Measurements from ENCODE around the gene SLC26A6. TPM values are rescaled to one million over a fixed set of nuclear protein-coding genes. Genes with fewer than 3 reads are reported as not detected.

SLC26A6 gene
- total RNA-seq, 1 experiment from 2014 or later, result 36.3 TPM

DNA sequence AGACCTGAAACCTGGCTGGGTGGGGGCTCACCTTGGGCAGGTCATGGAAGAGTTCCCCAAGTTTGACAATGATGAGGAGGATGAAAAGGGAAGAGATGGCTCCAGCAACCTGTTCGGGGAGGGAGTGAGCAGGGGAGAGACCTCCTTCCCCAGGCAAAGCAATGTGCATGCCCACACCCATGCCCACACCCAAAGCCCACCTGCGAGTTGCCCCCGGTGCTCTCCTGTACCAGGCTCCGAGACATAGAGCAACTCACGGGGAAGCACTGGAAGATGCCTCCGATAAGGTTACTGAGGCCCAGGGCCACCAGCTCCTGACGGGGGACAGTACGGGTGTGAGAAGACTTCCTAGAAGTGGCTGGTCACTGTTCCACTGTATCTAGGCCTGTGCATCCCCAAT, 4.9 kb downstream of the SLC26A6 start:
- peaks cover 2% of the 10 kb centered on the region for H3K36me3 ChIP-seq (ENCODE audit: control insufficient read depth, insufficient read depth, low read length)
- intact Hi-C loops (cut with micrococcal nuclease; ENCODE audit: unreplicated experiment), result no loop called here
- H3K4me1 ChIP-seq (ENCODE audit: control insufficient read depth, insufficient read depth, low read length), result peaks cover 6% of the 10 kb centered on the region
- POLR2A ChIA-PET, result no interaction called here
- no peak overlapping the region for H3K27ac ChIP-seq (ENCODE audit: low read length)
- H3K4me3 ChIP-seq (ENCODE audit: low read depth in 2 of 2, low read length in 2 of 2), result no peak overlapping the region
- BruUV-seq (replicated peaks), result no TSS peak
- no peak for TF ChIP-seq POLR2AphosphoS5 (IDR thresholded peaks at IDR 0.05; ENCODE audit: low read depth, low read length)
- TF ChIP-seq SIN3A (IDR thresholded peaks at IDR 0.05; ENCODE audit: borderline replicate concordance, insufficient read depth, low read depth, low read length), result no peak
- TF ChIP-seq, protein P1, sequence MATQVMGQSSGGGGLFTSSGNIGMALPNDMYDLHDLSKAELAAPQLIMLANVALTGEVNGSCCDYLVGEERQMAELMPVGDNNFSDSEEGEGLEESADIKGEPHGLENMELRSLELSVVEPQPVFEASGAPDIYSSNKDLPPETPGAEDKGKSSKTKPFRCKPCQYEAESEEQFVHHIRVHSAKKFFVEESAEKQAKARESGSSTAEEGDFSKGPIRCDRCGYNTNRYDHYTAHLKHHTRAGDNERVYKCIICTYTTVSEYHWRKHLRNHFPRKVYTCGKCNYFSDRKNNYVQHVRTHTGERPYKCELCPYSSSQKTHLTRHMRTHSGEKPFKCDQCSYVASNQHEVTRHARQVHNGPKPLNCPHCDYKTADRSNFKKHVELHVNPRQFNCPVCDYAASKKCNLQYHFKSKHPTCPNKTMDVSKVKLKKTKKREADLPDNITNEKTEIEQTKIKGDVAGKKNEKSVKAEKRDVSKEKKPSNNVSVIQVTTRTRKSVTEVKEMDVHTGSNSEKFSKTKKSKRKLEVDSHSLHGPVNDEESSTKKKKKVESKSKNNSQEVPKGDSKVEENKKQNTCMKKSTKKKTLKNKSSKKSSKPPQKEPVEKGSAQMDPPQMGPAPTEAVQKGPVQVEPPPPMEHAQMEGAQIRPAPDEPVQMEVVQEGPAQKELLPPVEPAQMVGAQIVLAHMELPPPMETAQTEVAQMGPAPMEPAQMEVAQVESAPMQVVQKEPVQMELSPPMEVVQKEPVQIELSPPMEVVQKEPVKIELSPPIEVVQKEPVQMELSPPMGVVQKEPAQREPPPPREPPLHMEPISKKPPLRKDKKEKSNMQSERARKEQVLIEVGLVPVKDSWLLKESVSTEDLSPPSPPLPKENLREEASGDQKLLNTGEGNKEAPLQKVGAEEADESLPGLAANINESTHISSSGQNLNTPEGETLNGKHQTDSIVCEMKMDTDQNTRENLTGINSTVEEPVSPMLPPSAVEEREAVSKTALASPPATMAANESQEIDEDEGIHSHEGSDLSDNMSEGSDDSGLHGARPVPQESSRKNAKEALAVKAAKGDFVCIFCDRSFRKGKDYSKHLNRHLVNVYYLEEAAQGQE (IDR thresholded peaks at IDR 0.05; ENCODE audit: insufficient read depth in 1 of 2, low read depth in 2 of 2, low read length in 1 of 2), result no peak
- no peak for TF ChIP-seq TCF7L2 (IDR thresholded peaks at IDR 0.05; ENCODE audit: low read depth, low read length)
- TF ChIP-seq, protein P2, sequence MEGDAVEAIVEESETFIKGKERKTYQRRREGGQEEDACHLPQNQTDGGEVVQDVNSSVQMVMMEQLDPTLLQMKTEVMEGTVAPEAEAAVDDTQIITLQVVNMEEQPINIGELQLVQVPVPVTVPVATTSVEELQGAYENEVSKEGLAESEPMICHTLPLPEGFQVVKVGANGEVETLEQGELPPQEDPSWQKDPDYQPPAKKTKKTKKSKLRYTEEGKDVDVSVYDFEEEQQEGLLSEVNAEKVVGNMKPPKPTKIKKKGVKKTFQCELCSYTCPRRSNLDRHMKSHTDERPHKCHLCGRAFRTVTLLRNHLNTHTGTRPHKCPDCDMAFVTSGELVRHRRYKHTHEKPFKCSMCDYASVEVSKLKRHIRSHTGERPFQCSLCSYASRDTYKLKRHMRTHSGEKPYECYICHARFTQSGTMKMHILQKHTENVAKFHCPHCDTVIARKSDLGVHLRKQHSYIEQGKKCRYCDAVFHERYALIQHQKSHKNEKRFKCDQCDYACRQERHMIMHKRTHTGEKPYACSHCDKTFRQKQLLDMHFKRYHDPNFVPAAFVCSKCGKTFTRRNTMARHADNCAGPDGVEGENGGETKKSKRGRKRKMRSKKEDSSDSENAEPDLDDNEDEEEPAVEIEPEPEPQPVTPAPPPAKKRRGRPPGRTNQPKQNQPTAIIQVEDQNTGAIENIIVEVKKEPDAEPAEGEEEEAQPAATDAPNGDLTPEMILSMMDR (IDR thresholded peaks at IDR 0.05), result no peak
- no peaks in the 10 kb centered on the region for H3K27me3 ChIP-seq (ENCODE audit: control insufficient read depth, insufficient read depth, low read length)
- ATAC-seq, result no peak
- no peak for DNase-seq (ENCODE audit: low read depth, low spot score)
- in situ Hi-C loops (cut with HindIII; ENCODE audit: low pct_unique_long_range_greater_than_20kb, low sequenced_read_pairs), result no loop called here
- CTCF ChIA-PET, result no interaction called here
- H3K9me3 ChIP-seq (ENCODE audit: control insufficient read depth, insufficient read depth, low read depth, low read length), result no peaks in the 10 kb centered on the region

DNA sequence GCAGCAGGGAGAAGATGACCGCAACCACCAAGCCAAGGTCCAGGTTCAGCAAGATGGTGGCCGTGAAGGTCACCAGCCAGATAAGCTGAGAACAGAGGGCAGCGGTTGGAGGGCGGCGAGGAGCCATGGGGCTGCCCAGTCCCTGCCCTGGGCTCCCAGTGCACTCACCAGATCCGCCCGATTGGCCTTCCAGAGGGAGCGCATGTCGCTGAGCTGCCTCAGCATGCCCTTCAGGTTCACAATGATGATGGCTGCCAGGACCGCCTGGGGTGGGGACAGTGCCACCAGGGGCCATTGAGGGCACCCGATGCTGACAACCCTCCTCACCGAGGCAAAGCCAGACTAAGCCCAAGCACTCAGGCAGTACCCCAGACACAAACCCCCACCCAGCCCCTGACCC, 5.4 kb downstream of the SLC26A6 start:
- in situ Hi-C loops (cut with HindIII; ENCODE audit: low pct_unique_long_range_greater_than_20kb, low sequenced_read_pairs), result no loop called here
- Histone ChIP-seq H3K27me3 (ENCODE audit: control insufficient read depth, insufficient read depth, low read length) (no peaks in the 10 kb centered on the region), H3K4me1 (ENCODE audit: control insufficient read depth, insufficient read depth, low read length) (peaks cover 6% of the 10 kb centered on the region), H3K4me3 (ENCODE audit: low read depth in 2 of 2, low read length in 2 of 2) (no peak overlapping the region), H3K27ac (ENCODE audit: low read length) (no peak overlapping the region), H3K36me3 (ENCODE audit: control insufficient read depth, insufficient read depth, low read length) (peaks cover 2% of the 10 kb centered on the region), H3K9me3 (ENCODE audit: control insufficient read depth, insufficient read depth, low read depth, low read length) (no peaks in the 10 kb centered on the region)
- POLR2A ChIA-PET, result no interaction called here
- intact Hi-C loops (cut with micrococcal nuclease; ENCODE audit: unreplicated experiment), result no loop called here
- DNase-seq (ENCODE audit: low read depth, low spot score), result no peak
- TF ChIP-seq, protein P1 (IDR thresholded peaks at IDR 0.05; ENCODE audit: insufficient read depth in 1 of 2, low read depth in 2 of 2, low read length in 1 of 2), result no peak
- TF ChIP-seq SIN3A (IDR thresholded peaks at IDR 0.05; ENCODE audit: borderline replicate concordance, insufficient read depth, low read depth, low read length) (no peak), POLR2AphosphoS5 (IDR thresholded peaks at IDR 0.05; ENCODE audit: low read depth, low read length) (no peak), TCF7L2 (IDR thresholded peaks at IDR 0.05; ENCODE audit: low read depth, low read length) (no peak)
- TF ChIP-seq, protein P2 (IDR thresholded peaks at IDR 0.05), result no peak
- no TSS peak for BruUV-seq (replicated peaks)
- ATAC-seq, result no peak
- CTCF ChIA-PET, result no interaction called here
